Lung (tissue), 12 donors: ENCODE data around the gene CDH13. TPM values are rescaled to one million over a fixed set of nuclear protein-coding genes. Genes with fewer than 3 reads are reported as not detected.

Experiments used
- ATAC-seq: fragments of 200-7000 bp; cut with Tn5 transposase; one replicate; pipeline ENCODE4 v1.9.1; 2020; ENCODE audit warnings: moderate number of reproducible peaks; ENCODE audit not compliant: insufficient read depth, low FRiP score
- DNase-seq, 3 donors: peaks; one replicate each; pipeline ENCODE4 v3.0.0-alpha.2; 2013 to 2017
- H3K27ac ChIP-seq, 2 donors: one replicate each; pipeline ENCODE4 v1.5.1; 2013; ENCODE audit warnings: mild to moderate bottlenecking in 2 of 2, moderate library complexity in 2 of 2, control low read depth in 1 of 2, inconsistent platforms in 1 of 2, low read depth in 1 of 2, low read length in 1 of 2
- H3K27me3 ChIP-seq, 3 donors: one replicate each; pipeline ENCODE4 v1.5.1; 2013; ENCODE audit warnings: low read length in 2 of 3; ENCODE audit not compliant: control insufficient read depth in 3 of 3, insufficient read depth in 3 of 3
- H3K36me3 ChIP-seq, 4 donors: one replicate each; pipeline ENCODE4 v1.5.1; 2013; ENCODE audit warnings: low read length in 4 of 4, mild to moderate bottlenecking in 1 of 4, moderate library complexity in 1 of 4; ENCODE audit not compliant: control insufficient read depth in 4 of 4, insufficient read depth in 4 of 4
- H3K4me1 ChIP-seq, 5 donors: one replicate each; pipeline ENCODE4 v1.5.1; 2013; ENCODE audit warnings: low read length in 5 of 5, mild to moderate bottlenecking in 2 of 5, moderate library complexity in 1 of 5; ENCODE audit not compliant: control insufficient read depth in 5 of 5, insufficient read depth in 5 of 5
- H3K4me3 ChIP-seq: one replicate; pipeline ENCODE4 v1.5.1; 2013; ENCODE audit warnings: mild to moderate bottlenecking, control low read depth, moderate library complexity
- H3K9ac ChIP-seq, 2 donors: one replicate each; pipeline ENCODE4 v1.5.1; 2013; ENCODE audit warnings: low read length in 2 of 2, control low read depth in 1 of 2; ENCODE audit not compliant: insufficient read depth in 1 of 2
- H3K9me3 ChIP-seq, 4 donors: one replicate each; pipeline ENCODE4 v1.5.1; 2013; ENCODE audit warnings: low read length in 3 of 4, mild to moderate bottlenecking in 1 of 4, moderate library complexity in 1 of 4; ENCODE audit not compliant: control insufficient read depth in 4 of 4, insufficient read depth in 3 of 4
- CTCF ChIP-seq: IDR thresholded peaks from 2 replicates; pipeline ENCODE4 v1.5.1; 2012; ENCODE audit warnings: mild to moderate bottlenecking; ENCODE audit errors: control extremely low read depth, extremely low read depth
- WGBS, 2 donors: extraction: QIAGEN DNeasy Blood & Tissue Kit; methylation state at CpG; one replicate each; pipeline ENCODE4 v1.1.7; 2013; 5-methylcytosine and 5-hydroxymethylcytosine counted together
- polyA plus RNA-seq, 2 donors: library from polyadenylated mRNA; stranded (reverse); fragments of 200-250 nt; gene quantifications; one replicate each; pipeline ENCODE4 v1.2.1, GENCODE V29; 2013
- total RNA-seq, 2 donors: library from RNA; depleted of rRNA in 1 of 2; stranded (reverse); fragments of >200 nt in 1 of 2; gene quantifications; one replicate each; pipeline ENCODE4 v1.2.1, GENCODE V29; 2014 to 2021
- donor health status: control.
- donor health status: control.
- donor health status: Bipolar disorder and iron deficiency.
- donor health status: healthy.
- donor health status: DM: yes; HTN: yes; CAD: no.

CDH13 gene
- total and polyA plus RNA-seq, 4 donors = 2.1 to 12.3 (median 7.3) TPM

DNA sequence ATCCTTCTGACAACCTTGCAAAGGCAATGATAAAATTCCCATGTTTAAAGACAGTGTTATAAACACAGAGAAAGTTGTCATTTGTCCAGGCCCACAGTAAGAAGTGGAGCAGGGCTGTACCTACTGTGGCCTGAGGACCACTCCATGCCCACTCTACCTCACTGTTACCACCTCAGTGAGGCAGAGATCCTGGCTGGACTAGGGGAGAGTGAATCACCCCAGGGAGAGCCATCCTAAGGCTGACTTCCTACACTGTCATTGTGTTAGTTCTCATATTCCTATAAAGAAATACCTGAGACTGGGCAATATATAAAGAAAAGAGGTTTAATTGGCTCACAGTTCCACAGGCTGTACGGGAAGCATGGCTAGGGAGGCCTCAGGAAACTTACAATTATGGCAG is 952.3 kb downstream of the CDH13 start:
- no peaks in the 10 kb centered on the region for H3K4me1 ChIP-seq
- no peak for TF ChIP-seq CTCF
- peaks cover 0 to 5% (median 0%) of the 10 kb centered on the region in 4 donors for H3K9me3 ChIP-seq
- DNase-seq = no peak
- H3K36me3 ChIP-seq = no peaks in the 10 kb centered on the region
- peaks cover 0 to 6% (median 2%) of the 10 kb centered on the region in 3 donors for H3K27me3 ChIP-seq
- WGBS, 2 donors = 50 to 54% methylated on average over 1 of the region's 1 CpG
- H3K9ac ChIP-seq = no peak overlapping the region
- no peak overlapping the region for H3K4me3 ChIP-seq
- ATAC-seq = no peak
- H3K27ac ChIP-seq = no peak overlapping the region

- Histone ChIP-seq H3K4me1 (no peaks in the 10 kb centered on the region), H3K36me3 (no peaks in the 10 kb centered on the region), H3K9ac (no peak overlapping the region), H3K9me3 (peaks cover 0 to 4% (median 0%) of the 10 kb centered on the region in 4 donors), H3K4me3 (no peak overlapping the region), H3K27me3 (peaks cover 0 to 6% (median 2%) of the 10 kb centered on the region in 3 donors), H3K27ac (no peak overlapping the region)
- DNase-seq (no peak), ATAC-seq (no peak)
- TF ChIP-seq CTCF = no peak
- WGBS, 2 donors = 71 to 78% methylated on average over 3 of the region's 3 CpGs
These were observed 952.7 kb downstream of the CDH13 start for GRCh38 chr16:83579436-83579835.

DNA sequence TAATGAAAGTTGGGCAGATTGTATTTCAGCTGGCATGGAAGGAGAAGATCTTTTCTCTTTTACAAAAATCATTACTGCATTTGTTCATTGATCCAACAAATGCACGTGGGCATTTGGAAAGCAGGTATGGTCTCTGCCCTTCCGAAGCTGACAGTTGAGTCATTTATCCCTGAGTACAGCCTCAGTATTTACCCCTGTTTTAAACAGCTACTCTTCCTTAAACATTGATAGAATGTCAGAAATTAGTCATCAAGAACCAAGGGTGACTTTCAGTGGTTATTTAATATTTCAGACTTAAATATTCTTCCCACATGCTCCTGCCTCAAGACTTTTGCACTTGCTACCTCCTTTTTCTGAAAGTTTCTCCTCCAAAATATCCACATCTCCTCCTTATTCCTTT is 954.3 kb downstream of the CDH13 start:
- 83 to 84% methylated on average over 2 of the region's 2 CpGs for WGBS, 2 donors
- ATAC-seq (no peak), DNase-seq (no peak)
- Histone ChIP-seq H3K27me3 (peaks cover 0 to 6% (median 2%) of the 10 kb centered on the region in 3 donors), H3K4me3 (no peak overlapping the region), H3K9ac (no peak overlapping the region), H3K36me3 (no peaks in the 10 kb centered on the region), H3K9me3 (no peaks in the 10 kb centered on the region), H3K27ac (no peak overlapping the region), H3K4me1 (peaks cover 0 to 2% (median 0%) of the 10 kb centered on the region in 5 donors)
- TF ChIP-seq CTCF = no peak
